Activated CD4-positive, alpha-beta memory T cell treated with anti-CD3 and anti-CD28 coated beads for 36 hours (primary cell): ENCODE measurements around the gene MKNK1. TPM values are rescaled to one million over a fixed set of nuclear protein-coding genes. Genes with fewer than 3 reads are reported as not detected.
"Not testable (repeated sequence)": the region's sequence is repeated elsewhere in the genome, so short reads cannot be mapped to it uniquely, and the experiment has no call there.

Experiments used
- CTCF ChIA-PET: fragments of 350-600 bp; sonication (Branson Sonifier 250); formaldehyde crosslinking; loops from one replicate; lab custom pipeline; 2021; ENCODE audit warnings: antibody characterized with exemption, inconsistent platforms; lab: Charles Lee
- POLR2A ChIA-PET: fragments of 350-600 bp; sonication (Branson Sonifier 250); formaldehyde crosslinking; loops from one replicate; lab custom pipeline; 2021; ENCODE audit warnings: antibody characterized with exemption; lab: Charles Lee
- DNase-seq: peaks from one replicate; pipeline ENCODE4 v3.0.0-alpha.2; 2020
- H3K27ac Mint-ChIP-seq: one replicate; pipeline ENCODE4 v1.8.0; 2021; ENCODE audit warnings: mixed read lengths
- H3K27me3 Mint-ChIP-seq: one replicate; pipeline ENCODE4 v1.8.0; 2021; ENCODE audit warnings: mixed read lengths
- H3K36me3 Mint-ChIP-seq: one replicate; pipeline ENCODE4 v1.8.0; 2021; ENCODE audit warnings: mixed read lengths
- H3K4me1 Mint-ChIP-seq: one replicate; pipeline ENCODE4 v1.8.0; 2021; ENCODE audit warnings: low read depth, mixed read lengths
- H3K4me3 Mint-ChIP-seq: one replicate; pipeline ENCODE4 v1.8.0; 2021; ENCODE audit warnings: mild to moderate bottlenecking, mixed read lengths
- H3K9me3 Mint-ChIP-seq: one replicate; pipeline ENCODE4 v1.8.0; 2021; ENCODE audit warnings: mixed read lengths
- intact Hi-C: fragments of 100-400 bp; cut with micrococcal nuclease; formaldehyde crosslinking; loops from one replicate; pipeline ENCODE4 v1.15.1; 2023
- total RNA-seq, 2 experiments: library from RNA; stranded (reverse); gene quantifications; one replicate each; pipeline ENCODE4 v1.2.3, GENCODE V29; 2021

The MKNK1 gene
- total RNA-seq: 10 to 100 TPM; 28.2 to 28.5 TPM

DNA sequence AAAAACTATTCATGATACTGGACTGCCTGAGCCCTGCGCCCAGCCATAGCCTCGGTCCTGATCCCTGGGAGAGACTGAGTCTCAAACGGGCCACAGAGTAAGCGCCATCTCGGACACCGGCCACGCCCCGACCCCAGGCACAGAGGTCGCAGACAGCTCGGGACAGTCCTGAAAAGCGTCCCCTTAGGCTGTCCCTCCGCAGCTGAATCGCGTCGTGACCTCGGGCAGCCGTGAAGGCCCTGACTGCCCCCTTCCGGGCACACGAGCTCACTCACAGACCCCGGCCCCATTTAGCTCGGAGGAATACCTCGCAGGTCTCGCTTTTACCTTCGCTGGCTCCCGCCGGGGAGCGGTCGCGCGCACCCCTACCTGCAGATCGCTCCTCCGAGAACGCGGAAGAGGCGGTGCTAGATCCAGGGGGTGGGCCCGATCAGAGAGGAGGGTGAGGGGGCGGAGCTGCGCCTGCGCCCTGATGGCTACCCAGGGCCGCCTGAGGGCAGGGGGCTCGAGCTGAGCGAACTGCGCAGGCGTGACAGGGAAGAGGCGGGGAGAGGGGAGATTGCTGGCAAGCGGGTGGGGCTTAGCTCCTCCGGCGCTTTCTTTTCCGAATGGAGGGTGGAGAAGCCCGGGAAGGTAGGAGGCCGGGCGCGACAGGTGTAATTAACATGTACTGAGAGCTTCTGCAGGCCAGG lies at the start of gene MKNK1:
Gene MKNK1 (minus strand): TSS at position 411 of the 692 bp plus-strand sequence. CDS start 20,941 bp downstream, outside the sequence.
- peaks cover 53% of the 10 kb centered on the region for H3K4me1 Mint-ChIP-seq
- H3K27ac Mint-ChIP-seq: peak within 1 kb of the TSS; percentile 77
- H3K36me3 Mint-ChIP-seq: peaks cover 11% of the 10 kb centered on the region
- ChIA-PET POLR2A (interaction anchor here (0.6 to 5.5 kb wide), 9 partner anchors 12 to 104 kb away, joined by 3 to 47 read pairs (median 4); partner anchors contain the start of genes ATPAF1 and MOB3C), CTCF (interaction anchor here (0.8 to 2.8 kb wide), 13 partner anchors 10 to 162 kb away, joined by 3 to 16 read pairs (median 5); partner anchors contain the start of genes ATPAF1 and MOB3C)
- H3K4me3 Mint-ChIP-seq: peak within 1 kb of the TSS; percentile 85
- peak; percentile 99 for DNase-seq
- intact Hi-C loops: loop anchor here (1.0 to 10.0 kb wide), 5 partner anchors 12 to 259 kb away; partner anchors contain the start of genes ATPAF1, EFCAB14, MOB3C and NSUN4
- no peaks in the 10 kb centered on the region for H3K9me3 Mint-ChIP-seq
- no peaks in the 10 kb centered on the region for H3K27me3 Mint-ChIP-seq

DNA sequence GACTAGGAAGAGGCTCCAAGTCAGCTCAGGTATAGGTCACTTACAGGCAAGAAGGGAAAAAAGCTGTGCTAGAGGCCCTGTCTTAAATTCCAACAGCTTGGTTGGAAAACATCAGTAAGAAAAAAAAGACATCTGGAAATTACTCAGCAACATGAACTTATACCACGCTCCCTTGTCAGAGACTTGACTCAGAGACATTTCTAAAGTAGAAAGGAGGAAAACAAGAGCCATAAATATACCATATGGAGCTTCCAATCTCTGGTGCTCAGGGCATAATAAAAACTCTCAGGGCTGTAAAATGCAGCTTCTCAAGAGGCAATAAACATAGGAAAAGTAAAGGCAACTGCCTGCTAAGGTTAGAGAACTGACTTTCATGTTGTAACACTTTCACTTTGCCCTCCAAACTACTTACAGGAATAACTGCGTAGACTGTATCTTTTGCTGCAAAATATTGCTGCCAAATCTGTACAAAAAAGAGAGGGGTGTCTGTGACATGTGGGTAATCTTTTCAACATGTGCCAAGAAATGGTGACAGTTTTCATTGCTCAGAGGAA lies 49.4 kb upstream of the MKNK1 start:
- Mint-ChIP-seq H3K27ac (no peak overlapping the region), H3K36me3 (peaks cover 63% of the 10 kb centered on the region), H3K27me3 (no peaks in the 10 kb centered on the region), H3K9me3 (peaks cover 3% of the 10 kb centered on the region), H3K4me3 (no peak overlapping the region), H3K4me1 (peaks cover 18% of the 10 kb centered on the region)
- POLR2A ChIA-PET: interaction anchor here (0.9 kb wide), 1 partner anchor 22 kb away, joined by 3 read pairs; no protein-coding TSS in a partner anchor
- no peak for DNase-seq
- CTCF ChIA-PET: interaction anchor here (0.8 kb wide), 1 partner anchor 93 kb away, joined by 3 read pairs; no protein-coding TSS in a partner anchor
- intact Hi-C loops: no loop called here

DNA sequence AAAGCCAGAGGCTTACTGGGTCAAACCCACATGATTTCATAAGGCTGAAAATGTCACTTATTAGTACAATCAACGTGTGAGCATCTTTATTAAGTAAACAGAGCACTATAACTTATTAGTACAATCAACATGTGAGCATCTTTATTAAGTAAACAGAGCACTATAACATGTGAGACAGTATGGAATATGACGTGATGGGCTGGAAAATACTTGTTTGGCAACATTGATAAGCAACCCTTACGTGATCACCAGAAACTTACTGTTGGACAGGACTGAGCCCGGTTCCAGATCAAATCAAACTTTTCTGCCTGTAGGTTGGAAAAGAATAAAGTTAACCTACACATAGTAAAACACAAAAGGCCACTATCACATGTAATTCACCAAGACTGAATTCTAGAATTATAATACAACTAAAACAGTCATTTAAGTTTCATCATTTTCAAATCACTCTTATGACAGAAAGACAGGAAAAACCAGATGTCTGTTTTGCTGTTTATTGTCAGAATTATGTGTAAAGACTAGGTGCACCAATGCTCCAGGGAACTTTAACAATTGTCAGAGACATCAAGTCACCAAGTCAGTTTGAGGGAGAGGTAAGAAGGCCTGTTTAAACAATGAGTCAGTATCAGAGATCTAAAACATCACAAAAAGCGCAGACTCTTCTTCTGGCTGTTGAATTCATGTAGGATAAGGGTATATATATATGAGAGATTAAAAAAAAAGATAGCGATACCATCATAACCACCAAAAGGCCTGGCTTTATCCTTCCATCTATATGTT lies 48.4 kb upstream of the MKNK1 start:
- DNase-seq: no peak
- Mint-ChIP-seq H3K9me3 (peaks cover 4% of the 10 kb centered on the region), H3K27me3 (no peaks in the 10 kb centered on the region), H3K36me3 (peaks cover 57% of the 10 kb centered on the region), H3K4me3 (no peak overlapping the region), H3K4me1 (peaks cover 14% of the 10 kb centered on the region), H3K27ac (no peak overlapping the region)
- intact Hi-C loops: no loop called here
- ChIA-PET POLR2A (no interaction called here), CTCF (interaction anchor here (0.6 to 0.8 kb wide), 2 partner anchors 36 to 94 kb away, joined by 3 read pairs; partner anchors contain the start of gene MOB3C)

DNA sequence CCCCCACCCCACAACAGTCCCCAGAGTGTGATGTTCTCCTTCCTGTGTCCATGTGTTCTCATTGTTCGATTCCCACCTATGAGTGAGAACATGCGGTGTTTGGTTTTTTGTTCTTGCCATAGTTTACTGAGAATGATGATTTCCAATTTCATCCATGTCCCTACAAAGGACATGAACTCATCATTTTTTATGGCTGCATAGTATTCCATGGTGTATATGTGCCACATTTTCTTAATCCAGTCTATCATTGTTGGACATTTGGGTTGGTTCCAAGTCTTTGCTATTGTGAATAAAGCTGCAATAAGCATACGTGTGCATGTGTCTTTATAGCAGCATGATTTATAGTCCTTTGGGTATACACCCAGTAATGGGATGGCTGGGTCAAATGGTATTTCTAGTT lies 47.1 kb upstream of the MKNK1 start:
- H3K4me3 Mint-ChIP-seq, H3K27me3 Mint-ChIP-seq, H3K9me3 Mint-ChIP-seq, CTCF ChIA-PET, H3K27ac Mint-ChIP-seq, DNase-seq, POLR2A ChIA-PET, intact Hi-C loops: not testable (repeated sequence)
- Mint-ChIP-seq H3K36me3 (peaks cover 64% of the 10 kb centered on the region), H3K4me1 (peaks cover 24% of the 10 kb centered on the region)

DNA sequence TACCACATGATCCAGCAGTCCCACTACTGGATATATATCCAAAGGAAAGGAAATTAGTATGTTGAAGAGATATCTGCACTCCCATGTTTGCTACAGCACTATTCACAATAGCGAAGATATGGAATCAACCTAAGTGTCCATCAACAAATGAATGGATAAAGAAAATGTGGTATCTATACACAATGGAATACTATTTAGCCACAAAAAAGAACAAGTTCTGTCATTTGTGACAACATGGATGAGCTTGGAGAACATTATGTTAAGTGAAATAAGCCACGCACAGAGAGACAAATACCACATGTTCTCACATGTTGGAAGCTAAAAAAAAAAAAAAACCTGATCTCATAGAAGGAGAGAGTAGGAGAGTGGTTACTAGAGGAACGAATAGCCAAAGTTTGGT lies 46.4 kb upstream of the MKNK1 start:
- ChIA-PET CTCF (no interaction called here), POLR2A (no interaction called here)
- peaks cover 24% of the 10 kb centered on the region for H3K4me1 Mint-ChIP-seq
- H3K4me3 Mint-ChIP-seq: no peak overlapping the region
- H3K9me3 Mint-ChIP-seq: peaks cover 7% of the 10 kb centered on the region
- H3K27me3 Mint-ChIP-seq: no peaks in the 10 kb centered on the region
- H3K36me3 Mint-ChIP-seq: peaks cover 58% of the 10 kb centered on the region
- intact Hi-C loops: no loop called here
- H3K27ac Mint-ChIP-seq: no peak overlapping the region
- no peak for DNase-seq

DNA sequence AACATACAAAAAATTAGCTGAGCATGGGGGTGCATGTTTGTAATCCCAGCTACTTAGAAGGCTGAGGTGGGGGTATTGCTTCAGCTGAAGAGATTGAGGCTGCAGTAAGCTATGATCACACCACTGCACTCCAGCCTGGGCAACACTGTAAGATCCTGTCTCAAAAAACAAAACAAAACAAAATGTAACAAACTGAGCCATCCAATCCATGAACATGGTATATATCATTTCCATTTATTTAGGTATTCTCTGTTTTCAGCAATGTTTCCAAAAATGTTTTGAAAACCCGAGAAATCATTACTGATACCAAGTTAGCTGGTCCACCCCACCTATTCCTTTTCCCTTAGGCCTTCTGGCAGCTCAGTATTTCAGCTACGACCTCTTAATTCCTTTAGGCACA lies 45.7 kb upstream of the MKNK1 start:
- POLR2A ChIA-PET: interaction anchor here (1.2 kb wide), 1 partner anchor 46 kb away, joined by 4 read pairs; the partner anchor contains the start of gene MKNK1
- no peak overlapping the region for H3K27ac Mint-ChIP-seq
- CTCF ChIA-PET: interaction anchor here (0.6 to 1.3 kb wide), 2 partner anchors 9 to 114 kb away, joined by 3 to 6 read pairs; no protein-coding TSS in a partner anchor
- H3K9me3 Mint-ChIP-seq: peaks cover 7% of the 10 kb centered on the region
- no peak for DNase-seq
- H3K4me1 Mint-ChIP-seq: peaks cover 24% of the 10 kb centered on the region
- H3K36me3 Mint-ChIP-seq: peaks cover 55% of the 10 kb centered on the region
- H3K4me3 Mint-ChIP-seq: no peak overlapping the region
- intact Hi-C loops: no loop called here
- no peaks in the 10 kb centered on the region for H3K27me3 Mint-ChIP-seq

DNA sequence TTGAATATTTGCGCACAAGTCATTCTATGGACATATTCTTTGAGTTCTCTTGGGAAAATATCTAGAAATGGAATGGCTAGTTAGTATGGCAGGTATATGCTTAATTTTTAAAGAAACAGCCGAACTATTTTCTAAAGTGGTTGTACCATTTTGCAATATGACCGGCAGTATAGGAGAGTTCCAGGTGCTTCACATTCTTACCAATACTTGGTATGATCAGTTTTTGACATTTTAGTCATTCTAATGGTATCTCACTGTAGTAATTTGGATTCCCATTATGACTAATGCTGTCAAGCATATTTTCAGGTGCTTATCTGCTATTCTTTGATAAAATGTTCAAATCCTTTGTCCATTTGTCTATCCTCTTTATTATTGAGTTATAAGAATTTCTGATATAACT lies 43.5 kb upstream of the MKNK1 start:
- H3K27me3 Mint-ChIP-seq: no peaks in the 10 kb centered on the region
- ChIA-PET POLR2A (interaction anchor here (1.0 kb wide), 1 partner anchor 20 kb away, joined by 3 read pairs; the partner anchor contains the start of gene ATPAF1), CTCF (no interaction called here)
- H3K4me3 Mint-ChIP-seq: no peak overlapping the region
- H3K27ac Mint-ChIP-seq: no peak overlapping the region
- H3K36me3 Mint-ChIP-seq: peaks cover 42% of the 10 kb centered on the region
- no peak for DNase-seq
- intact Hi-C loops: no loop called here
- H3K4me1 Mint-ChIP-seq: peaks cover 12% of the 10 kb centered on the region
- peaks cover 5% of the 10 kb centered on the region for H3K9me3 Mint-ChIP-seq

DNA sequence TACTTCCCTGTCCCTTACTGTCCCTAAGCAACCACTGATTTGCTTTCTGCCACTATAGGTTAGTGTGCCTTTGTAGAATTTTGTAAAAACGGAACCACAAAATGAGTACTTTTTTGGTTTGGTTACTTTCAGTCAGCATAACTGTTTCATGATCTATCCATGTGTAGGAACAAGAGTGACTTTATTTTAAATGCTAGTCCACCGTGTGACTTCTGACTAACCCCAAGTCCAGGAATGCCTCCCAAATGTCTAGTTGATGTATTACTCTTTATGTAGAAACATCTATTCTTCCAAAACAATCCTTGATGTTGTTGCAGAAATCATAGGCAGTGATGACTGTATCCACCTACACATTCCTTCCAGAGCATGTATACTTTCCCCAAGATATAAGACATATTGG lies 42.8 kb upstream of the MKNK1 start:
- peaks cover 11% of the 10 kb centered on the region for H3K4me1 Mint-ChIP-seq
- peaks cover 41% of the 10 kb centered on the region for H3K36me3 Mint-ChIP-seq
- no peak overlapping the region for H3K27ac Mint-ChIP-seq
- DNase-seq: no peak
- CTCF ChIA-PET: no interaction called here
- POLR2A ChIA-PET: no interaction called here
- H3K27me3 Mint-ChIP-seq: no peaks in the 10 kb centered on the region
- H3K9me3 Mint-ChIP-seq: peaks cover 4% of the 10 kb centered on the region
- intact Hi-C loops: no loop called here
- no peak overlapping the region for H3K4me3 Mint-ChIP-seq

DNA sequence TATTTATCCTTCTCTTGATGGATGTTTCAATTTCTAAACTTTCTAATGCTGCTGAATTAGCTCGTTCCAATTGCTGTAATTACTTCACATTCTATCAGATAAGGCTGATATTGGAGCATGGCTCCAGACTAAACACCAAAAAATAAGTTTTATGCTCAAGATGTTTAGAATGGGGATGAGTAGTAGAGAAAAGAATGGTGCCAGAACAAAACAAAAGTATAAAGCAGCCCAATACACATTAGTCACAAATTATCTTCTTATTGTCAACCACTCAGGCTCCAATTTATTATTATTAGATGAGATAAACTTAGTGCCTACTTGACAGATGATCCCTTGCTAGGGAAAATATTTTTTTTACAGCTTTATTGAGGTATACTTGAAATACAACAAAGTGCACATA lies 42.3 kb upstream of the MKNK1 start:
- intact Hi-C loops: no loop called here

DNA sequence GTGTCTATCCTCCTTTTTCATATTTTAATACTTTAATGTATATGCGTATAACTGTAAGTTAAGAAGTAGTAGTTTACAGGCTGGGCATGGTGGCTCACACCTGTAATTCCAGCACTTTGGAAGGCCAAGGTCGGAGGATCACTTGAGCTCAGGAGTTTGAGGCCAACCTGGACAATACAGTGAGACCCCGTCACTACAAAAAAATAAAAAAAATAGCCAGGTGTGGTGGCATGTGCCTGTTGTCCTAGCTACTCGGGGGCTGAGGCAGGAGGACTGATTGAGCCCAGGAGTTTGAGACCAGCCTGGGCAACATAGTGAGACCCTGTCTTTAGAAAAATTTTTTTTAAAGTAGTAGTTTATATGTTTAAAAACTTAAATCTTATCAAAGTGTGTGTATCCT lies 41.7 kb upstream of the MKNK1 start:
- peaks cover 4% of the 10 kb centered on the region for H3K9me3 Mint-ChIP-seq
- H3K4me3 Mint-ChIP-seq: no peak overlapping the region
- no peaks in the 10 kb centered on the region for H3K27me3 Mint-ChIP-seq
- no peak overlapping the region for H3K27ac Mint-ChIP-seq
- ChIA-PET CTCF (interaction anchor here (1.1 kb wide), 1 partner anchor 20 kb away, joined by 3 read pairs; no protein-coding TSS in a partner anchor), POLR2A (no interaction called here)
- peaks cover 11% of the 10 kb centered on the region for H3K4me1 Mint-ChIP-seq
- DNase-seq: no peak
- intact Hi-C loops: no loop called here
- peaks cover 40% of the 10 kb centered on the region for H3K36me3 Mint-ChIP-seq

More for the DNA sequence above, 42.3 kb upstream of the MKNK1 start:
- peaks cover 40% of the 10 kb centered on the region for H3K36me3 Mint-ChIP-seq
- peaks cover 11% of the 10 kb centered on the region for H3K4me1 Mint-ChIP-seq
- no peak for DNase-seq
- POLR2A ChIA-PET: no interaction called here
- H3K27me3 Mint-ChIP-seq: no peaks in the 10 kb centered on the region
- H3K27ac Mint-ChIP-seq: no peak overlapping the region
- H3K4me3 Mint-ChIP-seq: no peak overlapping the region
- peaks cover 4% of the 10 kb centered on the region for H3K9me3 Mint-ChIP-seq
- CTCF ChIA-PET: no interaction called here

DNA sequence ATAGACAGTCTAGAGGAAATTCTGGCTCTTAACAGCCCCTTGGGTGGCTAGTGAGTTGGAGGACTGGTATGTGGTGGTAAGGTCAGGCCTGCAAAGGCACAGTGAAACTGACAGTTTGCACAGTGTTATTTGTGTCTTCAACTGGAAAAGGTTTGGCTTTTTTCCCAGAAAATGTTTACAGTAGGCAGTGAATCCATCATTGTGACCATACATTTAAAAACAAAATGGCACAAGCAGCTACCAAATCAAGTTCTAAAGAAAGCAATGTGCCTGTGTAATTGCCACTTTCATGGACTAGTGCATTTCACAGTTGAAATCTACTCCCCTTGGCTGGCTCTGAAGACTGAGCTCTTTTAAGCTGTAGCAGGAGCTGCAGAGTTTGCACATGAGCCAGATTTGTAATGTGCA lies 39.3 kb upstream of the MKNK1 start:
- peaks cover 4% of the 10 kb centered on the region for H3K9me3 Mint-ChIP-seq
- DNase-seq: no peak
- H3K27me3 Mint-ChIP-seq: no peaks in the 10 kb centered on the region
- H3K36me3 Mint-ChIP-seq: peaks cover 31% of the 10 kb centered on the region
- ChIA-PET CTCF (no interaction called here), POLR2A (interaction anchor here (0.6 to 0.7 kb wide), 2 partner anchors 8 to 15 kb away, joined by 3 read pairs; no protein-coding TSS in a partner anchor)
- H3K4me3 Mint-ChIP-seq: no peak overlapping the region
- intact Hi-C loops: no loop called here
- peaks cover 11% of the 10 kb centered on the region for H3K4me1 Mint-ChIP-seq
- H3K27ac Mint-ChIP-seq: no peak overlapping the region
